Right lobe of liver (tissue), 4 donors: ENCODE data around the gene TMEM132D.

ENCODE experiments used
- POLR2A ChIP-seq: fragments of 450-650 bp; IDR thresholded peaks from one replicate; pipeline ENCODE4 v1.6.1; 2017; ENCODE audit warnings: antibody characterized with exemption, mild to moderate bottlenecking
- TF ChIP-seq, protein P1 (sequence below), 4 donors: fragments of 200-600 bp in 3 of 4; fragments of 450-650 bp in 1 of 4; IDR thresholded peaks; one replicate each; pipeline versions ENCODE4 v1.5.1 to v1.8.0; 2016 to 2022; ENCODE audit warnings: antibody characterized with exemption in 4 of 4, mild to moderate bottlenecking in 2 of 4
- donor health status: DM: no; HTN: no; CAD: no.
- donor health status: DM: no; HTN: no; CAD: no.
- donor health status: DM: no; HTN: yes; CAD: no.

DNA sequence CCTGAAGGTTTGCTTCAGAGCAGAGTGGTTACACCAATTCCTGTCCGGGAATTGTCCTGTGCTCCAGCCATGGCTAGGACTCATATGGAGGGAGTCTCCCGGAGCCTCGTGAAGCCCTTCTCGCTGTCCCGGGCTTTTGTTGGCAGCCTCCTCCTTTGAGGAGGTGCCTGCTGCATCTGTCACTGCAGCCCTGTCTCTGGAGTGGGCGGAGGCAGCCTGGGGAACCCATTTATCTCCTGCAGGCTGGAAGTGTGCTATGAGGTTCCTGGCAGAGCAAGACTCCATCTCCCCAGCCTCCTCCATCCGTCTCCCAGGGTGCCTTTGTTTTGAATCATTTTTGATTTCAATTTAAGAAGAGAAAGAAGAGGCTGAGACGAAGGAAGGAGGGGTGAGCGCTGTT lies 695.3 kb downstream of the TMEM132D start:
- TF ChIP-seq, protein P1, sequence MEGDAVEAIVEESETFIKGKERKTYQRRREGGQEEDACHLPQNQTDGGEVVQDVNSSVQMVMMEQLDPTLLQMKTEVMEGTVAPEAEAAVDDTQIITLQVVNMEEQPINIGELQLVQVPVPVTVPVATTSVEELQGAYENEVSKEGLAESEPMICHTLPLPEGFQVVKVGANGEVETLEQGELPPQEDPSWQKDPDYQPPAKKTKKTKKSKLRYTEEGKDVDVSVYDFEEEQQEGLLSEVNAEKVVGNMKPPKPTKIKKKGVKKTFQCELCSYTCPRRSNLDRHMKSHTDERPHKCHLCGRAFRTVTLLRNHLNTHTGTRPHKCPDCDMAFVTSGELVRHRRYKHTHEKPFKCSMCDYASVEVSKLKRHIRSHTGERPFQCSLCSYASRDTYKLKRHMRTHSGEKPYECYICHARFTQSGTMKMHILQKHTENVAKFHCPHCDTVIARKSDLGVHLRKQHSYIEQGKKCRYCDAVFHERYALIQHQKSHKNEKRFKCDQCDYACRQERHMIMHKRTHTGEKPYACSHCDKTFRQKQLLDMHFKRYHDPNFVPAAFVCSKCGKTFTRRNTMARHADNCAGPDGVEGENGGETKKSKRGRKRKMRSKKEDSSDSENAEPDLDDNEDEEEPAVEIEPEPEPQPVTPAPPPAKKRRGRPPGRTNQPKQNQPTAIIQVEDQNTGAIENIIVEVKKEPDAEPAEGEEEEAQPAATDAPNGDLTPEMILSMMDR (IDR thresholded peaks at IDR 0.05) = no peak
- TF ChIP-seq POLR2A = no peak
